Activated CD8-positive, alpha-beta T cell treated with anti-CD3 and anti-CD28 coated beads, Interleukin-2, amount 10 ng/mL, durations not matched to agents 7 days and 5 days (primary cell): ENCODE results near the gene ENTHD1. TPM values are rescaled to one million over a fixed set of nuclear protein-coding genes. Genes with fewer than 3 reads are reported as not detected.
"Not testable (repeated sequence)": the region's sequence is repeated elsewhere in the genome, so short reads cannot be mapped to it uniquely, and the experiment has no call there.

Experiments used
- ATAC-seq: fragments of 150-1000 bp; cut with Tn5 transposase; one replicate; pipeline ENCODE4 v1.10.0; 2021; ENCODE audit warnings: moderate library complexity
- CTCF ChIA-PET: fragments of 350-600 bp; sonication (Branson Sonifier 250); formaldehyde crosslinking; loops from one replicate; lab custom pipeline; 2021; ENCODE audit warnings: antibody characterized with exemption; lab: Charles Lee
- POLR2A ChIA-PET: fragments of 350-600 bp; sonication (Branson Sonifier 250); formaldehyde crosslinking; loops from one replicate; lab custom pipeline; 2021; ENCODE audit warnings: antibody characterized with exemption; lab: Charles Lee
- DNase-seq: peaks from one replicate; pipeline ENCODE4 v3.0.0-alpha.2; 2020
- H3K27ac Mint-ChIP-seq: one replicate; pipeline ENCODE4 v1.8.0; 2021; ENCODE audit warnings: mild to moderate bottlenecking, mixed read lengths
- H3K27me3 Mint-ChIP-seq: one replicate; pipeline ENCODE4 v1.8.0; 2021; ENCODE audit warnings: low read depth, mixed read lengths
- H3K36me3 Mint-ChIP-seq: one replicate; pipeline ENCODE4 v1.8.0; 2021; ENCODE audit warnings: low read depth, mixed read lengths
- H3K4me1 Mint-ChIP-seq: one replicate; pipeline ENCODE4 v1.8.0; 2021; ENCODE audit warnings: low read depth, mixed read lengths
- H3K4me3 Mint-ChIP-seq: one replicate; pipeline ENCODE4 v1.8.0; 2021; ENCODE audit warnings: mild to moderate bottlenecking, mixed read lengths
- H3K9me3 Mint-ChIP-seq: one replicate; pipeline ENCODE4 v1.8.0; 2022; ENCODE audit warnings: mixed read lengths; ENCODE audit not compliant: insufficient read depth
- total RNA-seq, 2 experiments: library from RNA; stranded (reverse); gene quantifications; one replicate each; pipeline ENCODE4 v1.2.3, GENCODE V29; 2021

The ENTHD1 gene
- total RNA-seq, 2 experiments from 2014 or later: 0.11 TPM; not detected in 1

DNA sequence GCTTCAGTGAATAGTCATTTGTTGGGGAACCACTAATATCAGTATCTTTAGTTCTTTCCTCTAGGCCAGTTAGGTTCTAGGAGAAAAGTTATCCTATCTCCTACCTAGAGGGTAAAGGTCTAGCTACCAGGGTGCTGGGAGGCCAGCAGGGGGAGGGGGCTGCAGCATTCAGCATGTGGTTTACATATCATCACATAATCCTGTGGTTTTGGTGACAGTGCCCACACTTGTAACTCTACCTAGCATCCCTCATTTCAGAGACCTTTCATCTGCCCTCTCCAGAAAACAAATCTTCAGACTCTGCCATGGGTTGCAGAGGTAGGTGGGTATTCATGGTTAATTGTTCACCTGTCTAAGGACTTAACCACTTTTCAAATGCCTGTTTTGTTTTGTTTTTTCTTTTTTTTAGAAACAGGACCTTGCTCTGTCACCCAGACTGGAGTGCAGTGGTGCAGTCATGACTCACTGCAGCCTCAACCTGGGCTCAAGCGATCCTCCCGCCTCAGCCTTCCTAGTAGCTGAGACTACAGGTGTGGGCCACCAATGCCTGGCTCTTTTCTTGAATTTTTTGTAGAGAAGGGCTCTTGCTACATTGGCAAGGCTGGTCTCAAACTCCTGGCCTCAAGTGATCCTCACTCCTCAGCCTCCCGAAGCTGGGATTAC, 146.8 kb downstream of the ENTHD1 start:
- Mint-ChIP-seq H3K9me3 (no peaks in the 10 kb centered on the region), H3K36me3 (no peaks in the 10 kb centered on the region), H3K4me1 (peaks cover 22% of the 10 kb centered on the region), H3K27me3 (peaks cover 8% of the 10 kb centered on the region), H3K27ac (no peak overlapping the region), H3K4me3 (no peak overlapping the region)
- ChIA-PET CTCF (interaction anchor here (1.0 kb wide), 1 partner anchor 162 kb away, joined by 3 read pairs; no protein-coding TSS in a partner anchor), POLR2A (interaction anchor here (0.9 kb wide), 1 partner anchor 27 kb away, joined by 3 read pairs; no protein-coding TSS in a partner anchor)
- ATAC-seq (peak; percentile 66), DNase-seq (peak; percentile 35)

DNA sequence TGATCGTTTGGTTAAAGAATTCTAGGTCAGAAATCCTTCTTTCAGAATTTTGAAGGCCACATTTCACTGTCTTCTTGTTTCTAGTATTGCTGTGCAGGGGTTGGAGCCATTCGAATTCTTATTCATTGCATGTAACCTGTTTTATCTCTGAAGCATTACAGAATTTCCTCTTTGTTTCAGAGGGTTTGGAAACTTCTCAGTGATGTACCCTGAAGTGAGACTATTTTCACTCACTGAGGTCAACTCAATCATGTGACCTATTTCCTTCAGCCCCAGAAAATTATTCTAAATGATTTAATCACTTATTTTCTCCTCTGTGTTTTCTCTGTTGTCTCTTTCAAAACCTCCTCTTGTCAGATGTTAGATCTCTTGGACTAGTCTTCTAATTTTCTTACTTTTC, 147.8 kb downstream of the ENTHD1 start:
- ATAC-seq (peak; percentile 53), DNase-seq (no peak)
- Mint-ChIP-seq H3K27ac (peak overlapping the region; percentile 39), H3K36me3 (no peaks in the 10 kb centered on the region), H3K9me3 (no peaks in the 10 kb centered on the region), H3K4me3 (no peak overlapping the region), H3K27me3 (peaks cover 8% of the 10 kb centered on the region), H3K4me1 (peaks cover 22% of the 10 kb centered on the region)
- CTCF ChIA-PET: interaction anchor here (1.0 kb wide), 1 partner anchor 163 kb away, joined by 3 read pairs; no protein-coding TSS in a partner anchor
- POLR2A ChIA-PET: interaction anchor here (0.9 kb wide), 1 partner anchor 28 kb away, joined by 3 read pairs; no protein-coding TSS in a partner anchor

DNA sequence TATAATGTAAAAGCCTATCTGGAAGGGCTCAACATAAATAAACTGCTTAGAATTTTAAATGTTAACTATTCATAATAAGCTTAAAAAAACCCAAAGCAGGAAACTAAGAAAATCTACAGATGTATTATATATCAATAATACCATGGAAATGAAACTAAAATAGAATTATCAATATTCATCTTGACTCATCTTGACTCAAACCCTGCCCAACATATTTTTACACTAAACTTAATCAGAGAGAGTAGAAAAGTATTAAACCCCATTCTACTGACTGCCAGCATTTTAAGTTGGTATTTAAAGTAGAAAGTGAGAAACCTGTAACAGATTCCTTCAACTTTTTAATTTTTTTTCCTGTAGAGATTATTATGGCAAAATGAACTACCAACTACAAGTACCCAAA, 149.2 kb downstream of the ENTHD1 start:
- H3K4me3 Mint-ChIP-seq: no peak overlapping the region
- peaks cover 8% of the 10 kb centered on the region for H3K27me3 Mint-ChIP-seq
- H3K4me1 Mint-ChIP-seq: peaks cover 22% of the 10 kb centered on the region
- ChIA-PET CTCF (no interaction called here), POLR2A (interaction anchor here (0.6 to 0.7 kb wide), 2 partner anchors 11 to 545 kb away, joined by 3 read pairs; no protein-coding TSS in a partner anchor)
- no peak overlapping the region for H3K27ac Mint-ChIP-seq
- ATAC-seq (no peak), DNase-seq (no peak)
- no peaks in the 10 kb centered on the region for H3K9me3 Mint-ChIP-seq
- no peaks in the 10 kb centered on the region for H3K36me3 Mint-ChIP-seq

DNA sequence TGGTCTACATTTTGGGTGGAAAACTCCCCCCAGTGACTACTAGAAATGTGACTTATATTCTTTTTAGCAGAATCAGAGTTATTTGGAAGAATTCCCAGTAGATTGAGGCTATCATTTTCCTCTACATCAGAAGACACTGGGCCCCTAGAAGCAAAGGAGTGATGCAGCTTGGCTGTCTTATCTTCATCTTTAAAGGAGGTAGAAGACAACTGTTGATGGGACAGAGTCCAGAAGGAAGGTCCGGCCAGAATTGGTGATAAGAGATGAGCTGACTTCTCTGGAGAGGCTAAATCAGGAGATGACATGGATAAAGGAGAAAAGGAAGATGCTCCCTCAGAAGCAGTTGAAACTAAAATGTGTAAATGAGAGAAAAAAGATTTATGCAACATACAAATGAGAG, 149.6 kb downstream of the ENTHD1 start:
- ATAC-seq (no peak), DNase-seq (no peak)
- ChIA-PET POLR2A (interaction anchor here (0.6 to 0.7 kb wide), 2 partner anchors 11 to 545 kb away, joined by 3 read pairs; no protein-coding TSS in a partner anchor), CTCF (no interaction called here)
- H3K36me3 Mint-ChIP-seq: no peaks in the 10 kb centered on the region
- H3K27ac Mint-ChIP-seq: no peak overlapping the region
- no peaks in the 10 kb centered on the region for H3K9me3 Mint-ChIP-seq
- H3K4me1 Mint-ChIP-seq: peaks cover 22% of the 10 kb centered on the region
- H3K4me3 Mint-ChIP-seq: no peak overlapping the region
- peaks cover 8% of the 10 kb centered on the region for H3K27me3 Mint-ChIP-seq

DNA sequence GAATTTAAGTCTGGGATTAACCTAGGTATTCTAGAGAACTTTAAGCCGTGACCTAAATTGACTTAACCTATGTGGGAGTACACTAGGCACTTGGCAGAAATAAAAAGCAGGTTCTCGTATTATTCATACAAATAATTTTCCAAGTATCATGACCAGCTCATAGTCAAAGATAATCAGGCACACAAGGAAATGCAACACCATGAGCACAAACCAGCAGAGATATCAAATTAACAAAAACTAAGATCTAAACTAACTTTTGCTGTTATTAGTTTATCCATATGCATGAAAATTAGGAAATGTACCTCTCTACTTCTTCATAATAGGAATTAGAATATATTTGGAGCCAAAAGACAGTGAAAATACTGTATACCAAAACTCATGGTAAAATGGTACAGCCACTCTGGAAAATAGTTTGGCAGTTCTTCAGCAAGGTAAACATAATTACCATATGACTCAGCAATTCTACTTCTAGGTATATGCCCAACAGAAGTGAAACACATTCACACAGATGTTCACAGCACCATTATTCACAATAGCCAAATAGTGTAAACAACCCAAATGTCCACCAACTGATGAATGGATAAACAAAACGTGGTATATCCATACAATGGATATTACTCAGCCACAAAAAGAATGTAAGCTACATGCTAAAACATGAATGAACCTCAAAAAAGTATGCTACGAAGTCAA, 154.1 kb downstream of the ENTHD1 start:
- H3K27me3 Mint-ChIP-seq: peaks cover 28% of the 10 kb centered on the region
- CTCF ChIA-PET: interaction anchor here (1.0 kb wide), 1 partner anchor 286 kb away, joined by 3 read pairs; no protein-coding TSS in a partner anchor
- no peak overlapping the region for H3K4me3 Mint-ChIP-seq
- DNase-seq (no peak), ATAC-seq (no peak)
- H3K9me3 Mint-ChIP-seq: no peaks in the 10 kb centered on the region
- H3K27ac Mint-ChIP-seq: no peak overlapping the region
- POLR2A ChIA-PET: no interaction called here
- no peaks in the 10 kb centered on the region for H3K36me3 Mint-ChIP-seq
- no peaks in the 10 kb centered on the region for H3K4me1 Mint-ChIP-seq

DNA sequence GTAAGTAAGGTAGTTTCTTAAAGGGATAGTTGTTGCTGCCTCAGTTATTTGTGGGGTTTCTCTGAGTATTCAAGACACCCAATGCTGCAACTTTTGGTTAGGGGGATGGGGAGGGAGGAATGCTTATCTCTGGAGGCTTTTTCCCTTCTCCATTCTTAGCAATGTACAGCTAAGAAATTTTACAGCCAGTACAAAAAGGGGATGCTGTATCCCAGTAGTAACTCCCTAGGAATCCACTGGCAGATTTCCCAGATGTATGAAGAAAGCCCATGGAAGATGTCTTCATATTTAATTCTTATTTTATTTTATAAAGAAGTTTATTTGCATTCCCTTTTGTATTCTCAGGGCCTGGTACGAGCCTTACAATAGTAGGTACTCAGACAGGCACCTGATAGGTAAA, 154.8 kb downstream of the ENTHD1 start:
- Mint-ChIP-seq H3K27me3 (peaks cover 28% of the 10 kb centered on the region), H3K27ac (no peak overlapping the region), H3K4me1 (no peaks in the 10 kb centered on the region), H3K4me3 (no peak overlapping the region), H3K36me3 (no peaks in the 10 kb centered on the region), H3K9me3 (no peaks in the 10 kb centered on the region)
- ChIA-PET CTCF (interaction anchor here (1.0 kb wide), 1 partner anchor 286 kb away, joined by 3 read pairs; no protein-coding TSS in a partner anchor), POLR2A (no interaction called here)
- no peak for ATAC-seq
- DNase-seq: no peak

DNA sequence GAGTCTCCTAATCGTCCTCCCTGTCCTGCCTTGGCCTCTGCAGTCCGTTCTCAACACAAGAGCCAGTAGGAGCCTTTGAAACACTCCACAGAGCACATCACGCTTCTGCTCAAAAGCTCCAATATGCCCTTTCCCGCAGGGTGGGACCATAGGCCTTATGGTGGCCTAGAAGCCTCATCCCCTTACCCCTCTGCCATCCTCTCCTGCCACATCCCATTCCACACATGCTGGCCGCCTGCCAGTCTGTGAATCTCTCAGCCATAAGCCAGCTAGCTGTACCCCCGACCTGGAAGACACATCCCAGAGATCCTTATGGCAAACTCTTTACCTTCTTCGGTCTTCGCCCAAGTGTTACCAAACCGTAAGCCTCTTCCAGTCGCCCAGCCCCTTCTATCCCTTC, 157.8 kb downstream of the ENTHD1 start:
- H3K27me3 Mint-ChIP-seq: peaks cover 25% of the 10 kb centered on the region
- no peaks in the 10 kb centered on the region for H3K4me1 Mint-ChIP-seq
- peak; percentile 9 for DNase-seq
- H3K36me3 Mint-ChIP-seq: no peaks in the 10 kb centered on the region
- no peak for ATAC-seq
- H3K9me3 Mint-ChIP-seq: no peaks in the 10 kb centered on the region
- POLR2A ChIA-PET: no interaction called here
- H3K27ac Mint-ChIP-seq: no peak overlapping the region
- CTCF ChIA-PET: interaction anchor here (1.4 kb wide), 1 partner anchor 150 kb away, joined by 3 read pairs; no protein-coding TSS in a partner anchor
- no peak overlapping the region for H3K4me3 Mint-ChIP-seq

DNA sequence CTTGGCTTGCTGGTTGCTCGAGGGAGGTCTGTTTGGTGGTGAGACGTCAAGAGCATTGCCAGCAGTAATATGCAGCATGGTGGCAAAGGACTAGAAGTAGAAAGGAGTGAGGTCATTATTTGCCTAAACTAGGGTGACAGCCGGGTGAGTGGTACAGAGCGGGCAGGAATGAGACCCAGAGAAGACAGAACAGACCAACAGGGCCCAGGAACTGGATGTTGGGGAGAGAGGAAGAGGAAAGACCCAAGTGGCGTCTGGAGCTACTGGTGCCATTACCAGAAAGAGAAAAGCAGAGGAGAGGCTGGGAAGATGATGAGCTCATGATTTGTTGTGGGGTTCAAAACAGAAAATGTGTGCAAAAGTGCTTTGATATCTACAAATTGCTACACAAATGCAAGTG, 158.7 kb downstream of the ENTHD1 start:
- ChIA-PET CTCF (no interaction called here), POLR2A (no interaction called here)
- no peak for ATAC-seq
- Mint-ChIP-seq H3K4me3 (no peak overlapping the region), H3K9me3 (no peaks in the 10 kb centered on the region), H3K4me1 (no peaks in the 10 kb centered on the region), H3K27ac (no peak overlapping the region), H3K36me3 (no peaks in the 10 kb centered on the region), H3K27me3 (peaks cover 25% of the 10 kb centered on the region)
- DNase-seq: no peak

DNA sequence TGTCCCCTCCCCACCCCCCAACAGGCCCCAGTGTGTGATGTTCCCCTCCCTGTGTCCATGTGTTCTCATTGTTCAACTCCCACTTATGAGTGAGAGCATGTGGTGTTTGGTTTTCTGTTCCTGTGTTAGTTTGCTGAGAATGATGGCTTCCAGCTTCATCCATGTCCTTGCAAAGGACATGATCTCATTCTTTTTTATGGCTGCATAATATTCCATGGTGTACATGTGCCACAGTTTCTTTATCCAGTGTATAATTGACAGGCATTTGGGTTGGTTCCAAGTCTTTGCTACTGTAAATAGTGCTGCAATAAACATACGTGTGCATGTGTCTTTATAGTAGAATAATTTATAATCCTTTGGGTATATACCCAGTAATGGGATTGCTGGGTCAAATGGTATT, 159.5 kb downstream of the ENTHD1 start:
- POLR2A ChIA-PET, H3K4me1 Mint-ChIP-seq, ATAC-seq, H3K36me3 Mint-ChIP-seq, H3K9me3 Mint-ChIP-seq, H3K4me3 Mint-ChIP-seq, DNase-seq, CTCF ChIA-PET, H3K27ac Mint-ChIP-seq: not testable (repeated sequence)
- peaks cover 25% of the 10 kb centered on the region for H3K27me3 Mint-ChIP-seq

DNA sequence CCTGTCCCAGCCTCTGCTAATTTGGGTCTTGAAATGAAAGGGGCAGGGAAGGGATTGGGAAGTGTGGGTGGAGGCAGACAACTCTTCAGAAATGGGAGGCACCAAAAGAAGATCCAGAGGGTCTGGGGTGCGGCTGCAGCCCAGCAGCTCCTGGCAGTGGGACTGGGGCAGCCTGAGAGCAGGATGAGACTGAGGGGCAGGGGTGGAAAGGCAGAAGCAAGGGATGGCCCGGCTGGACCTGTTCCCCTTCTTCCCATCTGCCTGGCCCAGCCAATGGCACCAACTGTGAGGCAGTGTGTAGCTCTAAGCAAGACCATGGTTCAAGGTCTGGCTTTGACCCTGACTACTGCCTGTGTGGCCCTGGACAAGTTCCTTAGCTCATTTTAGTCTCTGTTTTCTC, 160.4 kb downstream of the ENTHD1 start:
- no peaks in the 10 kb centered on the region for H3K4me1 Mint-ChIP-seq
- ATAC-seq (no peak), DNase-seq (no peak)
- H3K36me3 Mint-ChIP-seq: no peaks in the 10 kb centered on the region
- ChIA-PET POLR2A (interaction anchor here (1.0 kb wide), 1 partner anchor 11 kb away, joined by 3 read pairs; no protein-coding TSS in a partner anchor), CTCF (no interaction called here)
- H3K9me3 Mint-ChIP-seq: no peaks in the 10 kb centered on the region
- peaks cover 25% of the 10 kb centered on the region for H3K27me3 Mint-ChIP-seq
- H3K27ac Mint-ChIP-seq: no peak overlapping the region
- no peak overlapping the region for H3K4me3 Mint-ChIP-seq

DNA sequence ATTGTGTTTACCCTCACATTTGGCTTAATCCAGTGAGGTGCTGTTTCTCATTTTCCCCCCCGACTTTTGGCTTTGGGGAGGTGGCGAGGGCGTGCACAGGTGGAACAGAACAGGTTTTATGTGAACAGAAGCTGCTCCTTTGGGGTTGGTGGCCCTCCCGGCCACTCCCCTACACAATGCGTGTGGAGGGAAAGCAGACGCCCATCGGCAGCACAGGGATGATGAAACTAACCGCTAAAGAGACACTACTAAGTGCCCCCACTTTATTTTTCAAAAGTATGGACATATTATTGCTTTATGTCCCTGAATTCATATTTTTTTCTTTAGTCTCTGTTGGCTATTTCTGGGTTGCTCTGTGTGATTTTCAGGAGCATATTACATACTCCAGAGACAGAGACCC, 160.9 kb downstream of the ENTHD1 start:
- POLR2A ChIA-PET: interaction anchor here (1.0 kb wide), 1 partner anchor 12 kb away, joined by 3 read pairs; no protein-coding TSS in a partner anchor
- no peak overlapping the region for H3K4me3 Mint-ChIP-seq
- CTCF ChIA-PET: no interaction called here
- no peaks in the 10 kb centered on the region for H3K9me3 Mint-ChIP-seq
- no peak overlapping the region for H3K27ac Mint-ChIP-seq
- no peaks in the 10 kb centered on the region for H3K4me1 Mint-ChIP-seq
- no peak for ATAC-seq
- no peak for DNase-seq
- H3K36me3 Mint-ChIP-seq: no peaks in the 10 kb centered on the region
- H3K27me3 Mint-ChIP-seq: peaks cover 23% of the 10 kb centered on the region
